DMS 273 treated with DMSO at 0.1 percent for 48 hours (cell line): ENCODE measurements around the gene MPG.

Experiments used
- DNase-seq: peaks from one replicate; lab custom pipeline; 2025; lab: John Stamatoyannopoulos, UW

The MPG gene

DNA sequence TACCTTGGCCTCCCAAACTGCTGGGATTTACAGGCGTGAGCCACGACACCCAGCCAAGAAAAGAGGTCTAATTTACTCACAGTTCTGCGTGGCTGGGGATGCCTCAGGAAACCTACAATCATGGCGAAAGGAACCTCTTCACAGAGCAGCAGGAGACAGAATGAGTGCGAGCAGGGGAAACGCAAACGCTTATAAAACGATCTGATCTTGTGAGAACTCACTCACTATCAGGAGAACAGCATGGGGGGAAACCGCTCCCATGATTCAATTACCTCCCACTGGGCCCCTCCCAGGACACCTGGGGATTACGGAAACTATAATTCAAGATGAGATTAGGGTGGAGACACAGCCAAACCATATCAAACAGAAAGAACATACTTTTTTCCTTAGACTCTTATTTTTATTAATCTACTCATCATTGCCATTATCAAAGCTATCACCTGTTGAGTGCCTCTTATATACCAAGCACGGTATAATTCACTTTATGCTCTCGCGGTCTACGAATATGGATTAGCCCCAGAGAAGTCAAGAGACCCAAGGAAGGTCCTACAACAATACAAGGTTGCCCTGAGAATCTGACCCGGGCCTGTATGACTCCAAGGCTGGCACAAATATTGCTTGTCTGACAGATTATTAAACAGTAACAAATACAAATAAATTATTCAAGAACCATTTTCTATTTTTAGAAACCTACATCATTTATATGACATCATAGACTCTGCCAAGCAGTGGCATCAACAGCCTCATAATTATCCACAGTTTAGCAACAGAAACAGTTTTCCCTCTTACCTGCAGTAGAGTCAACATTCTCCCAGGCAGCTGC is 27.0 kb upstream of the MPG start:
- DNase-seq = no peak

DNA sequence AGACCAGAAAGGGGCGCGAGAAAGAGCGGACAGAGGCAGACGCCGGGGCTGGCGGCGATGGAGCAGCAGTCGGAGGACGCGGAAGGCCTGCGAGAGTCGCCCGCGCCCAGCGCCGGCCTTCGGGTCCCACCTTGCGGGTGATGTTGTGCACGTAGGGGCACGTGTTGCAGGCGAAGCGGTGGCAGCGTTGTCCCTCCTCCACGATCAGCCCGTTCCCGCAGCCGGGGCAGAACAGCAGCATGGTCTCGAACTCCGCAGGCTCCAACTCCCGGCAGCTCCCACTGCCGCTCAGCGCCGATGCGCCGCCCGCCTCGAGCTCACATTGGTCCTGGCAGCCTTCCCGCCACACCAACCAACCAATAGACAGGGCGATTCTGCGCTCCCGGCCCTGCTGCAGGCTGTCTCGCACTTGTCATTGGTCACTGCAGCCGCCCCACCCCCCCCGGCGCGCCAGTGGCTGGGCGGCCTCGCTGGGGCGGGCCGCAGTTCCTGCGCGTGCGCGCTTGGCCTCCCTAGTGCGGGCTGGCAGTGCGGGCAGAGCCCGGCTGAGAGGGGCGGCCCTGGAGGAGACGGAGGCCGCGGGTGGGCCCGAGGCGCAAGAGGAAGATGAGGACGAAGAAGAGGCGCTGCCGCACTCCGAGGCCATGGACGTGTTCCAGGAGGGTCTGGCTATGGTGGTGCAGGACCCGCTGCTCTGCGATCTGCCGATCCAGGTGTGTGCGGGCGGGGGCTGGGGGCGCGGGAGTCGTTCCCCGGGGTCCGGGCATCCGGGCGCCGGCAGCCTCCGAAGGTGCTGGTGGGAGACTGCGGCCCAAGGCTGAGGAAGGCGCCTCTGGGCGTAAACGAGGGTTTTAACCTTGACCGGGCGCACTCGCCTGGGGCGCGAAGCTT is 24.4 kb upstream of the MPG start, which contains the start of the genes POLR3K and SNRNP25:
Gene POLR3K, minus strand, starts transcription at position 263 of the 891 bp plus-strand sequence. Its CDS starts 22 bp downstream, at position 241.
Gene SNRNP25, plus strand, starts transcription at position 483 of the 891 bp plus-strand sequence. Its CDS starts 189 bp downstream, at position 672.
- DNase-seq = peak; percentile 96

DNA sequence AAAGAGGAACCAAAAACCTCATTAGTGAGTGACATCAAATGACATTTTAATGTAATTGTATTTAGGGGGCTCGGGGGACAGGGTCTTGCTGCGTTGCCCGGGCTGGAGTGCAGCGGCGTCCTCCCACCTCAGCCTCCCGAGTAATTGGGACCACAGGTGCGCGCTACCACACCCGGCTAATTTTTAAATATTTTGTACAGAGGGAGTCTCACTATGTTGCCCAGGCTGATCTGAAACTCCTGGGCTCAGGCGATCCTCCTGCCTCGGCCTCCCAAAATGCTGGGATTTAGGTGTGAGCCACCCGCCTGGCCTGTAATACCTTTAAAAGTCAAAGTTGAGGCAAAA is 23.8 kb upstream of the MPG start:
- DNase-seq = no peak

DNA sequence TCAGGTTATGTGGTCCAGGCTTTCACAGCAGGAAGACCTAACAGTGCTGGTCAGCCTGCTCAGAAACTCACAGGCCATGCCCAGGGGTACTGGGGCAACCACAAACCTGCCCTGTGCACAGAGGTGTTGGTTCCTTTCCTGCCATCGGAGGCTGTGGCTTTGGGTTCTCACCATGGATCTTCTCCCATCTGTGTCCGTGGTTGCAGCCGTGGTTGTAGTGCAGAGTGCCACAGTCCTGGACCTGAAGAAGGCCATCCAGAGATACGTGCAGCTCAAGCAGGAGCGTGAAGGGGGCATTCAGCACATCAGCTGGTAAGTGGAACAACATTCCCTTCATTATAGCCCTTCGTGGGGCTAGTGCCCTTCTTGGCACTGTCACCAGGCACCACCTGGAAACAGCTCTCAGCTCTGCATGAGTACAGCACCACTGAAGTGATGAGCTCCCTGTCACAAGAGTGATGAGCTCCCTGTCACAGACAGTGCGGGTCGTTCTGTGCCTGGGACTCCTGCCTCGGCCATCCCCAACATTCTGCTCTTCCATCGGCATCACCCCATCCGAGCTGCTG is 22.4 kb upstream of the MPG start:
- DNase-seq = no peak

DNA sequence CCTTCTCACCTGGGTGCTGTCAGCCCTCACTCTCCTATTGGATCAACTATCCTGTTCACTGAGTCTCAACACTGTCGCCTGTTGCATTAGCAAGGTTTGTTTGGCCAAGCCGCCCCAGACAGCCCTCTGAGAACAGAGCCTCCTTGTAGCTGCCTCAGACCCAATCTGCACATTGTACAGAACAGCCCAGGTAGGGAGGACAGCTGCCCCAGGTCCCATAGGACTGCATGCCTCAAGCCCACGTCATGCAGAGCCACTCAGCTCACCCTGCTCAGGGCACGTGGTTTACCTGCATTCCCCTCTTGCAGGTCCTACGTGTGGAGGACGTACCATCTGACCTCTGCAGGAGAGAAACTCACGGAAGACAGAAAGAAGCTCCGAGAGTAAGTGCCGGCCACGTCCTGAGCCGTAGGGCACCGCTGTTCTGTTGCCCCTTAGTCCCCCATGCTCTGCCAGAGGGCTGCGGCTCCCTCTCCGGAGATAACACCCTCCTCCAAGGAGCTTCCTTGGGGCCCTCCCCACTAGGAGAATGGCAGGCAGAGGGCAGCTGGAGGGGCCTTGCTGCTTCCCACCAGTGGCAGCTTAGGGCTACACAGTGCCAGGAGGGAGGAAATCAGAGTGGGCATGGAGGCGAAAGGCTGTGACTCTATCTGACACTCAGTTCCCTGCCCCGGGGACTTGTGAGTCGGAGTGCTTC is 21.6 kb upstream of the MPG start:
- no peak for DNase-seq

DNA sequence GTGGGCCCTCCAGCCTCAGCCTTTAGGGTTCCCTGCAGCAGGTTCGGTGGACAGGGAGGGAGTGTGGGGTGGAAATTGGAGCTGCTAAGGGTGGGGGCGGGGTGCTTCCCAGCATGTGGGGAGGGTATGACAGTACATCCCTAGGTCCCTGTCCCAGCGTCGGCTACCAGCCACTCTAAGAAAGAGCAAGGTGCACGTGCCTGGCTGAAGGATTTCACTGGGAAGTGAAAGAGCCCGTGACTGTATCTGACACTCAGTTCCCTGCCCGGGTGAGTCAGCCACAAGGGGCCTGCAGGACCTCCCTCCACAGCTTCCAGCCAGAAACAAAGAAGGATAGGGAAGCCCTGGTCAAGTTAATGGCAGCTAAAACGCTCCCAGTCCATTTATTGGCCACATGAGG is 20.3 kb upstream of the MPG start:
- DNase-seq = no peak

DNA sequence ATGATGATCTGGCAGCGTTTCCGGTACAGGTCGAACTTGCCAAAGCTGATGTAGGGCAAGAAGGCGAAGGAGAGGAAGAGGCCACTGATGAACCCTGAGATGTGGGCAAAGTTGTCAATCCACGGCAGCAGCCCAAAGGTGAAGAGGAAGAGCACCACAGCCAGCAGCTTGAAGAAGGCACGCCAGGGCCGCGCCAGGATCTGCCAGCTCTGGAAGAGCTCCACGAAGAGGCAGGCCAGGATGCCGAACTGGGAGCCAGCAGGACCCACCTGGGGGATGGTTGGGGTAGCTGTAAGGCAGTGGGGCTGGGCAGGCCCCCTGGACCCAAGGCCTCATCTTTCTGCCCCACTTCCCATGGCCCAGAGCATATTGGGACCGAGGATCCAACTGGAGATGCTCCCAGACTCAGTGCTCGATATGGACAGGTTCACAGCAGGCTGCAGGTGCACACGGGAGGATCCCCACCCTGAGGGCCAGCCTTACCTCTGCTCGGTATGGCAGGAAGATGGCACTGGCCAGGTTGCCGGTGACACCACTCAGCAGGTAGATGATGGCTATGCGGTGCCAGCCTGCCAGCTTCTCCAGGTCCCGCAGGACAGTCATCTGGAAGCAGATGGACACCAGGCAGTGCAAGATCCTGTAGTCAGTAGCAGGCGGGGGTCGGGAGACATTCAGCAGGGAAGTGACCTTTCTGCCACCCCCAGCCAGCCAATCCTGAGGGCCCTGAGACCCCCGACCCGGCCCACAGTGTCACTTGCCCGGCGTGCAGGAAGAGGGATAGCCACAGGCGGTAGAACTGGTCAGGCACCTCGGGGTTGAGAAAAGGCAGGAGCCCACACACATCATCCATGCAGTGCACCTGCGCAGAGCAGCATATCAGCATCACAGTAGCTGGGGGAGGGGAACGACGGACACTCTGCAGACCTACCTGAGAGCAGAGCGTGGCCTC is 19.3 kb upstream of the MPG start:
- no peak for DNase-seq

DNA sequence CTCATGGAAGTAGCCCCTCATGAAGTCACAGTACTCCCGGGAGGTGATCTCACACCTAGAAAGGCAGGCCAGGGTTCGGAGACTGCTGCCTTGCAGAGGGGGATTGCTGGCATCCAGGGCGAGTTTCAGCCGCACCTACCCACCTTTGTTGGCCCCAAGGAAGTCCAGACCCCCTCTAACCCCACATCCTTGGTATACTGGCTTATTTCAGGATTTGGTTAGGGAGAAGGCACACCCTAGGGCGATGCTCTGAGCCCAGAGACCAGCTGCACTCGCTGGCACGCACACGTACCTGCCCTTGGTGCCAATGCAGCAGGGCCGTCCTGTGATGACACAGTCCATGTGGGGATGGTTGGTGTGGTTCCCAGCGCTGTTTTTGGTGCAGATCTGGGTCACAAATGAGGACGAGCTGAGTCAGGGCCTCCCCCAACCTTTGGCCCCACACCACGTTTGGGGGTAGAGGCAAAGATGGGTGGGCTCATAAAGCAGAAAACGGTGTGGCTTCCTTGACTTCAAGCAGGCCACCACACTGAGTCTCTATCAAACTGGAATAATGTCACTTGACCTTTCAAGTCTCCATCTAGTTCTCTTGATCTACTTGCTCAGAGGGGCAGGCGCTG is 18.5 kb upstream of the MPG start:
- no peak for DNase-seq

DNA sequence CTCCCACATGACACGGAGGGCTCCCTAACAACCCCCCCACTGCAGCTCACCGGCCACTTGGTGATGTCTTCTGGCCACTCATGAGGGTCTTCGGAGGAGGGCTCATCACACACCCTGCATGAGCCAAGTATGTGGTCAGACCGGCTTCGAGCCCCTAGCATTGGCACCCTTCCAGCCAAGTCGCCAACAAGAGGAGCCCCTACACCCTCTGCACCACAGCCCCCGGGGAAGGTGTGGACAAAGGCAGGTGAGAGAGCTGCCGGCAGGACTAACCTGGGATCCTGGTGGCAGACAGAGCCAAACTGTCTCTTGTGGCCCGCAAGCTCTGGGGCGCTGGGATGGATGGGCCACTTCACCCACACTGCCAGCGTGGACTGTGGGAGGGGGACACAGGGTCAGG is 17.9 kb upstream of the MPG start:
- DNase-seq = no peak

DNA sequence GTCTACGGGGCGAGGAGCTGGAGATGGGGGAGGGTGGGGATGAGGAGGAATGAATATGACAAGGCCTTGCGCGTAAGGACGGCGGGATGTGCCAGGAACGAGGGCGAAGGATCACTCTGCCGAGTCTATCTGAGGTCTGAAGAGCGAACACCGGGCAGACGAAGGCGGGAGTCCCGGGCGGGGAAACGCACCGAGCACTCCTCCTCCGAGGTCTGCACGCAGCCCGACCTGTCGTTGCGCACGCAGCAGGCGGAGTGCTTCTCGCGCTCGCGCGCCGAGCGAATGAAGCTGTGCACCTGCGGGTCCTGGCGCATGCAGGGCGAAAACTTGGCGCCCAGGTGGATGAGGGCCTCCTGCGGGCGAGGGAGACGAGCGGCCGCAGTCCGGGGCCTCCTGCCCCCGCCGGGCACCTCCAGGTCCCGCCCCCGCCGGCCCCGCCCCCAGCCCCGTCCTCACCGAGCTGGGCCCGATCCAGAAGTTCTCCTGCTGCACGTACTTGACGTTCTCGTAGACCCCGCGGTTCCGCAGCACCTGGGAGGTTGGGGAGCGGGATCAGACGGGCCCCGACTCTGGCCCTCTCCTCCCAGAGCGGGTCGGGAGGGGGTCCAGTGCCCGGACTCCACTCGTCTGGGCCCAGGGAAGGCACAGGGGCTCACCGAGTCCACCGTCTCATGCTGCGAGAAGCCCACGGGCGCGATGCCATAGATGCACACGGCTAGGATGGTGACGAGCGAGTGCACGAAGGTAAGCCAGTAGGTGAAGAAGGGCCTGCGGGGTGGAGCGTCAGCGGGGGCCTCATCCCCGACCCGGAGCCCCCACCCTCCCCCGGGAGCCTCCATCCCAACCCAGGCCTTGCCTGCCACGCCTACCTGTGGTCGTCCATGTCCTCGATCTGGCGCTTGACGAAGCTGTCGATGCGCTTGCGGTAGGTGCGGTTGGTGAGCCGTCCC is 16.8 kb upstream of the MPG start:
- no peak for DNase-seq

DNA sequence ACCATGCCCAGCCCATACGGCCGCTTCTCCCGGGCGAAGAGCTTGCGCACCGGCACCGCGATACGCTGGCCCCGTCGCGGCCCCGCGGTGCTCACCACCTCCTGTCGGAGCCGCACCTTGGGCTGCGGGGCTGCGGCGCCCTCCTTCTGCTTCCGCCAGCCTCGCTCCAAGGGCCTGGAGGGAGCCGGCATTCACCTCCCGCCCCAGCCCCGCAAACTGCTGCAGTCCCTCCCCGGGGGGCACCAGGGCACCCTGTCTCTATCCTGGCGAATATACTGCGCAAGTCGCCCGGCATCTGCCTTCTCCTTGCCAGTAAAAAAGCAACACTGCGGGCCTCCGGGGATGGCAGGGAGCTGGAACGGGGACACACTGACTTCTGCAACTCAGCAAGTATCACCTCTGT is 16.1 kb upstream of the MPG start:
- no peak for DNase-seq

DNA sequence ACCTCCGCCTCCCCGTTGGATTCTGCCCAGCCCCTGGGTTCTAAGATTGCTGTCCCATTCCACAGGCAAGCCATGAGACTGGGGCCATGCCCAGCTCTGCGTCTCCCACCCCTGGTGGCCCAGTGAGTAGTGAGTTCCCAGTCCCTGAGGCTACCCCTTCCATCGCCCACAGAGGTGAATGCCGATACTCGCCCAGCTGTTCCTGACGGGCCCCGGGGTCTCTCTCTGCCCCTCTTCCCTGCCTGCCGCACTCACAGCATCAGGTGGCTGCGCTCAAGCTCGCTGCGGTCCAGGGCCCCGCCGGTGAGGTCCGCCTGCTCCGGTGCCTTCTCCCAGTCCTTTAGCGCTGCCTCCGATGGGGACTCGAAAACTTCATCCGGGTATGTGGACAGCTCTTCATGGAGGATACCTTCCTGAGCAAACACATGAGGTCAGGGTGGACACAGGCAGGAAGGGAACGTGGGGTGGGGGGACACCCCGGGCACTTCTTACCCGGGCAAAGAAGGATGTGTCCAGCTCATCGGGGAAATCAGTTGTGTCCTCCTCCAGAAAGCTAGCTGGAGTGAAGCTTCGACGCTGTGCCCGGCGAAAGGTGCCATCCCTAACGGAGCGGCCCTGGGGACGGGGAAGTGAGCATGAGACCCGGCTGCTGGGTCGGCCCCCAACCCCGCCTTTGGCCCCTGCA is 15.6 kb upstream of the MPG start:
- DNase-seq = no peak

DNA sequence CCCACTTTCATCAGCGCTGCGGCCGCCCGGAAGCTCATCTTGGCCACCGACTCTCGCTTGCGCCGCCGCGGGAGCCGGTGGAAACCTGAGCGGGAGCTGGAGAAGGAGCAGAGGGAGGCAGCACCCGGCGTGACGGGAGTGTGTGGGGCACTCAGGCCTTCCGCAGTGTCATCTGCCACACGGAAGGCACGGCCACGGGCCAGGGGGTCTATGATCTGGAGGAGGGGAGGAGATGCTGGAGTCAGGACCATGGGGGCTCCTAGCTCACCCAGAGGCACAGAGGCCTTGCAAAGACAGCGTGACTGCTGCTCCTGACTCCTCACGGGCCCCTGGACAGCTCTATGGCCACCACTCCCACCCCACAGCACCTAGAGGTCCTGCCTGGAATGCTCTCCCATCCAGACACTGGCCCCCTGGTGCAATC is 15.0 kb upstream of the MPG start:
- no peak for DNase-seq

DNA sequence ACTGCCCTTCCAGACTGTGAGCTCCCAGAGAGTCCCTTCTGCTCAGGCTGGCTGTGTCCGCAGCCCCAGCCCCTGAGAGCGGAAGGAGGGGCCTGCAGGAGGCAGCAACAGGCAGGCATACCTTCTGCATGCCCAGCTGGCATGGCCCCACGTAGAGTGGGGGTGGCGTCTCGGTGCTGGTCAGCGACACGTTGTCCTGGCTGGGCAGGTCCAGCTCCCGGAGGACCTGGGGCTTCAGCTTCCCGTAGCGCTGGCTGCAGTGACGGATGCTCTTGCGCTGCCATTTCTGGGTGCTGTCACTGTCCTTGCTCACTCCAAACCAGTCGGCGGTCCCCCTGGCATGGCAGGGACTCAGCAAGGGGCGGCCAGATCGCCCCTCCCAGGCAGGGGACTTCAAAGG is 14.6 kb upstream of the MPG start:
- no peak for DNase-seq

DNA sequence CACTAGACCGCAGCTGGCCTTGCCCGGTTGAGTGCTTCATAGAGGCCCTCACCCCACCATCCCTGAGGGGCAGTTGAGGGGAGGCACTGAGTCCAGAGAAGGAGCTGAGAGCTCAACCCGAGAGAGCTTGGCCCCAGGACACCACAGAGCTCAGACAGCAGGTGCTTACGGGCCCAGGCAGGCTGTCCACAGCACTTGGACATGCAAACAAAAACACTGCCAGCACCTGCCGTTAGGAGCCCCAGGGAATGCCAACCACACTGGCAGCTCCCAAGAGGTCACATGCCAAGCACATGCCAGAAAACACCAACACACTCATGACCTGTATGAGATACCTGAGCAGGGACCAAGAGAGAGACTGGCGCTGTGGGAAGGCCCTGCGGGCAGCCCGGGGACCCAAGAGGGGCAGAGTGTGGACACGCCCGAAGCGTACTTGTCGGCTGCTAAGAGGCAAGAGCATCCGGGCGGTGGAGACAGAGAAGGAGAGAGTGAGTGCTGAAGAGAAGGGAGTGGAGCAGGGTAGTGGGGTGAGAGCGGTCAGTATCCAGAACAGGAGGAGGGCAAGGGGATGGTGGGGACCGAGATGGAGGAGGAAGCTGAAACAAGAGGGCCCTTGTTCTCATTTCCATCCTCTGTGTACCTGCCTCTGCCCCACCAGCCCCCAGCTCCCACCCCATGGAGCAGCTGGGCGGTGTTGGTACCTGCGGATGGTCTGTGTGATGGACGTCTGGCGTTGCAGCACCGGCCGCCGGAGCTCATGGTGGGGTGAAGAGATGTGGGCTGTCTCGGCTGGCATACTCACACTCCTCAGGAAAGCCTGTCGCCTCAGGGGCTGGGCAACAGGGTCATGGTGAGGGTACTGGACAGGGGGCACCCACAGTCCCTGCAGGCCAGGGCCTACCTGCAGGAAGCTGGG is 13.8 kb upstream of the MPG start:
- no peak for DNase-seq

DNA sequence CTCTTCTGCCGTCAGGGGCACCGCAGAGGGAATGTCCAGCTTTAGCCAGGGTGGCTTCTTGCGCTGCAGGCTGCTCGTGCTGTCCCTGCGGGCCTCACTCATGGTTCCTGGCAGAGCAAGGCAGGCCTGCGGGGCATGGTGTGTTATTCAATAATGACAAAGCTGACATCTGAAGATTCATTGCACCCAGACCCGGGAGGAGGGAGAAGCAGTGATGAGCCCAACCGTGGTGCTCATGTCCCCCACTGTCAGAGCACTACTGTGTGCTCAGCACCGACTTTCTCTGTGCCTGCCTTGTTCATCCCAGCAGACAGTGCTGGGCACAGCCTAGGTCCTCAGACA is 13.1 kb upstream of the MPG start:
- no peak for DNase-seq

DNA sequence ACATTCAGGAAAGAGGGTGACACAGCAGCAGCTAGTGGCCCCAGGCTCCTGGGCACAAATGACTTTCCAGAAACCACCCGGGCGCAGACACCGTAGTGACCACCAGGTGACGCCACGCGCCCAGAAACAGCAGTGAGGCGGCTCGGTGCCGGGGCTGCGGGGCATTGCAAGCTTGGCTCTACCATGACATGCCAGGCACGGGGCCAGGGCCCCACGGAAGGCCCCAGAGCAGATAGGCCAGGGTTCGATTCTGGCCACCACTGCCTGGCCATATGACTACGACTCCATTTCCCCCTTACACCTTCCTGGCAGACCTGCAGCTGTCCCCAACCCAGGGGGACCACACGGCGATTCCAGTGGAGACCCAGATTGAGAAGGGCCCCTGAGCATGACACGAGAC is 12.3 kb upstream of the MPG start:
- DNase-seq = peak; percentile 36
